Type B pancreatic cell (in vitro differentiated cells): ENCODE data around the gene PARP15. TPM values are rescaled to one million over a fixed set of nuclear protein-coding genes. Genes with fewer than 3 reads are reported as not detected.

Experiments
- DNase-seq: peaks from one replicate; pipeline ENCODE4 v3.0.0; 2021; ENCODE audit warnings: mixed read lengths; ENCODE audit not compliant: unreplicated experiment; ENCODE audit errors: extremely low spot score
- H3K27ac Mint-ChIP-seq: 2 replicates; pipeline ENCODE4 v1.8.0; 2021; ENCODE audit warnings: mild to moderate bottlenecking, mixed read lengths
- H3K27me3 Mint-ChIP-seq: 2 replicates; pipeline ENCODE4 v1.8.0; 2021; ENCODE audit warnings: mixed read lengths
- H3K36me3 Mint-ChIP-seq: 2 replicates; pipeline ENCODE4 v1.8.0; 2021; ENCODE audit warnings: mixed read lengths
- H3K4me1 Mint-ChIP-seq: one replicate; pipeline ENCODE4 v1.8.0; 2021; ENCODE audit warnings: mixed read lengths; ENCODE audit not compliant: unreplicated experiment
- H3K4me3 Mint-ChIP-seq: 2 replicates; pipeline ENCODE4 v1.8.0; 2021; ENCODE audit warnings: mild to moderate bottlenecking, mixed read lengths
- H3K9me3 Mint-ChIP-seq: 2 replicates; pipeline ENCODE4 v1.8.0; 2021; ENCODE audit warnings: mixed read lengths
- CTCF ChIP-seq: fragments of 200-600 bp; sonication (generic); conservative IDR thresholded peaks from 2 replicates; pipeline ENCODE4 v1.5.0; 2021; ENCODE audit warnings: antibody characterized with exemption, mild to moderate bottlenecking
- total RNA-seq: library from RNA; stranded (reverse); gene quantifications from 2 replicates; pipeline ENCODE4 v1.2.1, GENCODE V29; 2021; ENCODE audit warnings: low replicate concordance

PARP15 gene
- total RNA-seq, 1 donor from 2014 or later, result 0.29 TPM

- Mint-ChIP-seq H3K27ac (no peak overlapping the region), H3K4me1 (no peaks in the 10 kb centered on the region), H3K36me3 (no peaks in the 10 kb centered on the region), H3K27me3 (peaks cover 9% of the 10 kb centered on the region), H3K4me3 (no peak overlapping the region), H3K9me3 (no peaks in the 10 kb centered on the region)
- TF ChIP-seq CTCF, result no peak
- no peak for DNase-seq
These were observed 28.9 kb downstream of the PARP15 start for GRCh38 chr3:122606330-122606729.

- TF ChIP-seq CTCF, result no peak
- H3K27ac Mint-ChIP-seq, result no peak overlapping the region
- H3K36me3 Mint-ChIP-seq, result no peaks in the 10 kb centered on the region
- no peaks in the 10 kb centered on the region for H3K9me3 Mint-ChIP-seq
- DNase-seq, result no peak
- H3K4me3 Mint-ChIP-seq, result no peak overlapping the region
- no peaks in the 10 kb centered on the region for H3K4me1 Mint-ChIP-seq
- no peaks in the 10 kb centered on the region for H3K27me3 Mint-ChIP-seq
These were observed 31.5 kb downstream of the PARP15 start for GRCh38 chr3:122608916-122609315.

- Mint-ChIP-seq H3K4me3 (no peak overlapping the region), H3K27ac (peak overlapping the region; percentile 11), H3K9me3 (no peaks in the 10 kb centered on the region), H3K4me1 (no peaks in the 10 kb centered on the region), H3K27me3 (no peaks in the 10 kb centered on the region), H3K36me3 (no peaks in the 10 kb centered on the region)
- TF ChIP-seq CTCF, result no peak
- DNase-seq, result no peak
These were observed 32.5 kb downstream of the PARP15 start for GRCh38 chr3:122609798-122610559.

- Mint-ChIP-seq H3K9me3 (no peaks in the 10 kb centered on the region), H3K36me3 (no peaks in the 10 kb centered on the region), H3K4me1 (no peaks in the 10 kb centered on the region), H3K4me3 (no peak overlapping the region), H3K27me3 (peaks cover 4% of the 10 kb centered on the region), H3K27ac (no peak overlapping the region)
- no peak for TF ChIP-seq CTCF
- no peak for DNase-seq
These were observed 35.2 kb downstream of the PARP15 start for GRCh38 chr3:122612696-122613095.

- no peaks in the 10 kb centered on the region for H3K9me3 Mint-ChIP-seq
- TF ChIP-seq CTCF, result no peak
- H3K4me1 Mint-ChIP-seq, result no peaks in the 10 kb centered on the region
- no peaks in the 10 kb centered on the region for H3K36me3 Mint-ChIP-seq
- no peak for DNase-seq
- no peak overlapping the region for H3K4me3 Mint-ChIP-seq
- no peak overlapping the region for H3K27ac Mint-ChIP-seq
- H3K27me3 Mint-ChIP-seq, result peaks cover 14% of the 10 kb centered on the region
These were observed 37.9 kb downstream of the PARP15 start for GRCh38 chr3:122615303-122615702.

GRCh38 chr3:122618614-122619013 is 41.2 kb downstream of the PARP15 start:
- DNase-seq, result no peak
- Mint-ChIP-seq H3K4me1 (no peaks in the 10 kb centered on the region), H3K9me3 (no peaks in the 10 kb centered on the region), H3K27ac (no peak overlapping the region), H3K4me3 (no peak overlapping the region), H3K36me3 (no peaks in the 10 kb centered on the region), H3K27me3 (peaks cover 30% of the 10 kb centered on the region)
- no peak for TF ChIP-seq CTCF
